PC-3 (cell line): ENCODE measurements around the gene TSEN2. TPM values are rescaled to one million over a fixed set of nuclear protein-coding genes. Genes with fewer than 3 reads are reported as not detected.
A peak's percentile ranks its signal among the peaks of the same experiment; 100 is the strongest.

ENCODE experiments used
- ATAC-seq: fragments of 200-7000 bp; cut with Tn5 transposase; 2 replicates; pipeline ENCODE4 v1.9.1; 2020; ENCODE audit warnings: mild to moderate bottlenecking, moderate library complexity
- BruUV-seq: library from RNA; stranded (reverse); fragments of 400-500 nt; replicated peaks from 2 replicates; lab custom pipeline; 2021; lab: Mats Ljungman, UMichigan
- CTCF ChIA-PET: fragments of 300-600 bp; sonication (Branson Sonifier 250); formaldehyde crosslinking; loops from one replicate; lab custom pipeline; 2022; ENCODE audit warnings: antibody characterized with exemption; lab: Charles Lee
- POLR2A ChIA-PET: fragments of 300-600 bp; sonication (Branson Sonifier 250); formaldehyde crosslinking; loops from one replicate; lab custom pipeline; 2022; ENCODE audit warnings: antibody characterized with exemption; ENCODE audit not compliant: unreplicated experiment; lab: Charles Lee
- DNase-seq: peaks from one replicate; pipeline ENCODE4 v3.0.0-alpha.2; 2015
- H2AFZ ChIP-seq: fragments of 300-600 bp; sonication (generic); 2 replicates; pipeline ENCODE4 v1.6.0; 2016; ENCODE audit warnings: antibody characterized with exemption, low read length
- H3F3A ChIP-seq: fragments of 300-600 bp; sonication (generic); one replicate; pipeline ENCODE4 v1.6.0; 2017; ENCODE audit warnings: antibody characterized with exemption, low read length, control low read depth, mild to moderate bottlenecking; ENCODE audit not compliant: unreplicated experiment
- H3K27ac ChIP-seq: fragments of 300-600 bp; sonication (generic); 2 replicates; pipeline ENCODE4 v1.5.1; 2016; ENCODE audit warnings: mild to moderate bottlenecking, low read length
- H3K27me3 ChIP-seq: fragments of 300-600 bp; sonication (generic); 2 replicates; pipeline ENCODE4 v1.6.1; 2016; ENCODE audit warnings: low read length, mixed read lengths
- H3K36me3 ChIP-seq: fragments of 300-600 bp; sonication (generic); 2 replicates; pipeline ENCODE4 v1.6.1; 2016; ENCODE audit warnings: low read depth, mixed run types, low read length, mixed read lengths
- H3K4me1 ChIP-seq: fragments of 300-600 bp; sonication (generic); 2 replicates; pipeline ENCODE4 v1.5.1; 2016; ENCODE audit warnings: low read length; ENCODE audit not compliant: insufficient read depth
- H3K4me2 ChIP-seq: fragments of 300-600 bp; sonication (generic); 2 replicates; pipeline ENCODE4 v1.6.0; 2016; ENCODE audit warnings: low read length
- H3K4me3 ChIP-seq: fragments of 300-600 bp; sonication (generic); 2 replicates; pipeline ENCODE4 v1.5.1; 2016; ENCODE audit warnings: mild to moderate bottlenecking, low read length, mixed read lengths
- H3K79me2 ChIP-seq: fragments of 300-600 bp; sonication (generic); 2 replicates; pipeline ENCODE4 v1.6.1; 2017; ENCODE audit warnings: low read length, mixed read lengths
- H3K9ac ChIP-seq: fragments of 300-600 bp; sonication (generic); 2 replicates; pipeline ENCODE4 v1.6.0; 2016; ENCODE audit warnings: mild to moderate bottlenecking, low read length
- H3K9me2 ChIP-seq: fragments of 300-600 bp; sonication (generic); replicated peaks from 2 replicates; pipeline ENCODE4 v1.6.1; 2016; ENCODE audit warnings: mixed run types, low read length, mixed read lengths
- H3K9me3 ChIP-seq: fragments of 300-600 bp; sonication (generic); 2 replicates; pipeline ENCODE4 v1.6.1; 2016; ENCODE audit warnings: low read length, mixed read lengths
- H4K20me1 ChIP-seq: fragments of 300-600 bp; sonication (generic); 2 replicates; pipeline ENCODE4 v1.6.1; 2016; ENCODE audit warnings: low read length, mixed read lengths
- CTCF ChIP-seq: fragments of 300-600 bp; sonication (generic); conservative IDR thresholded peaks from 2 replicates; pipeline ENCODE4 v1.5.1; 2017; ENCODE audit warnings: antibody characterized with exemption, low read depth, mild to moderate bottlenecking, low read length
- EZH2 ChIP-seq: fragments of 300-600 bp; sonication (generic); IDR thresholded peaks from one replicate; pipeline ENCODE4 v1.6.1; 2017; ENCODE audit warnings: antibody characterized with exemption, mild to moderate bottlenecking, low read length; ENCODE audit not compliant: unreplicated experiment
- EZH2phosphoT487 ChIP-seq: fragments of 300-600 bp; sonication (generic); IDR thresholded peaks from 2 replicates; pipeline ENCODE4 v1.6.1; 2018; ENCODE audit warnings: mild to moderate bottlenecking, antibody characterized with exemption, low read length, borderline replicate concordance
- intact Hi-C: fragments of 100-400 bp; cut with micrococcal nuclease; formaldehyde crosslinking; loops from 2 replicates; pipeline ENCODE4 v1.9.0; 2023
- total RNA-seq: library from RNA; depleted of rRNA; stranded (reverse); fragments of >200 nt; gene quantifications from 2 replicates; pipeline ENCODE4 v1.2.3, GENCODE V29; 2014

Gene TSEN2
- total RNA-seq, 1 experiment from 2014 or later: 40.2 TPM

GRCh38 chr3:12489832-12490231, 5.6 kb downstream of the TSEN2 start:
- peaks cover 26% of the 10 kb centered on the region for H3K4me1 ChIP-seq
- no peak overlapping the region for H2AFZ ChIP-seq
- peaks cover 62% of the 10 kb centered on the region for H3K79me2 ChIP-seq
- ChIA-PET CTCF (no interaction called here), POLR2A (no interaction called here)
- H3K9ac ChIP-seq: no peak overlapping the region
- intact Hi-C loops: loop anchor here (10.0 kb wide), 1 partner anchor 405 kb away; no protein-coding TSS in a partner anchor
- no peaks in the 10 kb centered on the region for H3K9me3 ChIP-seq
- DNase-seq (no peak), ATAC-seq (no peak)
- no peaks in the 10 kb centered on the region for H3K9me2 ChIP-seq
- peaks cover 44% of the 10 kb centered on the region; the same call in 1 of the 2 replicates for H3K36me3 ChIP-seq
- no peaks in the 10 kb centered on the region for H4K20me1 ChIP-seq
- no peak overlapping the region for H3K4me3 ChIP-seq
- H3K27me3 ChIP-seq: no peaks in the 10 kb centered on the region
- H3F3A ChIP-seq: no peaks in the 10 kb centered on the region
- no peak overlapping the region for H3K27ac ChIP-seq
- BruUV-seq: no TSS peak
- TF ChIP-seq EZH2phosphoT487 (no peak), EZH2 (no peak), CTCF (no peak)
- no peak overlapping the region for H3K4me2 ChIP-seq

- H3K4me3 ChIP-seq: no peak overlapping the region
- ChIA-PET CTCF (no interaction called here), POLR2A (no interaction called here)
- TF ChIP-seq CTCF: no peak
- H3K4me2 ChIP-seq: no peak overlapping the region
- H3K9ac ChIP-seq: no peak overlapping the region
- no peak for DNase-seq
- H3K79me2 ChIP-seq: peaks cover 55% of the 10 kb centered on the region
- no peaks in the 10 kb centered on the region for H3K9me2 ChIP-seq
- H3K27me3 ChIP-seq: no peaks in the 10 kb centered on the region
- H3K36me3 ChIP-seq: peaks cover 44% of the 10 kb centered on the region; the same call in 1 of the 2 replicates
- H3K4me1 ChIP-seq: peaks cover 19% of the 10 kb centered on the region
- H2AFZ ChIP-seq: no peak overlapping the region
- H3K9me3 ChIP-seq: no peaks in the 10 kb centered on the region
- intact Hi-C loops: no loop called here
- no peak overlapping the region for H3K27ac ChIP-seq
- H4K20me1 ChIP-seq: no peaks in the 10 kb centered on the region
- ATAC-seq: no peak
- BruUV-seq: no TSS peak
- H3F3A ChIP-seq: no peaks in the 10 kb centered on the region
Measured at GRCh38 chr3:12490547-12490946, 6.3 kb downstream of the TSEN2 start.

GRCh38 chr3:12495749-12496452, 11.6 kb downstream of the TSEN2 start:
- intact Hi-C loops: no loop called here
- H2AFZ ChIP-seq: no peak overlapping the region
- no TSS peak for BruUV-seq
- no peaks in the 10 kb centered on the region for H3K27me3 ChIP-seq
- no peaks in the 10 kb centered on the region for H3K4me1 ChIP-seq
- no peaks in the 10 kb centered on the region for H3K9me3 ChIP-seq
- H3K27ac ChIP-seq: no peak overlapping the region
- no peaks in the 10 kb centered on the region for H3K9me2 ChIP-seq
- ChIA-PET POLR2A (no interaction called here), CTCF (interaction anchor here (0.6 kb wide), 1 partner anchor 12 kb away, joined by 3 read pairs; no protein-coding TSS in a partner anchor)
- H3K9ac ChIP-seq: no peak overlapping the region
- H4K20me1 ChIP-seq: no peaks in the 10 kb centered on the region
- no peak overlapping the region for H3K4me3 ChIP-seq
- ATAC-seq: no peak; the same call in 1 of the 2 replicates
- peaks cover 70% of the 10 kb centered on the region for H3K36me3 ChIP-seq
- no peaks in the 10 kb centered on the region for H3F3A ChIP-seq
- H3K4me2 ChIP-seq: no peak overlapping the region
- TF ChIP-seq EZH2phosphoT487 (no peak), EZH2 (no peak), CTCF (peak; percentile 59)
- 0 out of 2 replicates have a peak, but pooled peaks cover 3% of the 10 kb centered on the region for H3K79me2 ChIP-seq
- no peak for DNase-seq
